ENCODE results near the gene EMSY.

Gene EMSY

DNA sequence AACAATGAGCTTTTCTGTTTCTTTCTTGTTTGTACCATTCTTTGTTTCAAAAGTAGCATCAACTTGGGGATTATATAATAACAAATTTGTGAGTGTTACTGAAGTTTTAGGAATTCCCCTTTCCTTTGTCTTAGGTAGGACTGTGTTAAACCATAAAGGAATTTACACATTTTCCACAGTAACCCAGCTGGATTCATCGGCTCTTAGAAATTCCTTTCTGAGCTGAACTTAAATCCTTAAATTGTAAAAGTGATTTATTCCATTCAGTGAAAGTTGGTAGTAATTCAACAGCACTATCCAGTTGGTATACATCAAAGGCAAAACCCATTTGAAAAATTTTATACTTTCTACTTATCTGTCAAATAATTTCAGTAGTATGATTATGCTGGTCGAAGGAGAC is 11.8 kb downstream of the EMSY start:
- TF ChIP-seq, protein P1, sequence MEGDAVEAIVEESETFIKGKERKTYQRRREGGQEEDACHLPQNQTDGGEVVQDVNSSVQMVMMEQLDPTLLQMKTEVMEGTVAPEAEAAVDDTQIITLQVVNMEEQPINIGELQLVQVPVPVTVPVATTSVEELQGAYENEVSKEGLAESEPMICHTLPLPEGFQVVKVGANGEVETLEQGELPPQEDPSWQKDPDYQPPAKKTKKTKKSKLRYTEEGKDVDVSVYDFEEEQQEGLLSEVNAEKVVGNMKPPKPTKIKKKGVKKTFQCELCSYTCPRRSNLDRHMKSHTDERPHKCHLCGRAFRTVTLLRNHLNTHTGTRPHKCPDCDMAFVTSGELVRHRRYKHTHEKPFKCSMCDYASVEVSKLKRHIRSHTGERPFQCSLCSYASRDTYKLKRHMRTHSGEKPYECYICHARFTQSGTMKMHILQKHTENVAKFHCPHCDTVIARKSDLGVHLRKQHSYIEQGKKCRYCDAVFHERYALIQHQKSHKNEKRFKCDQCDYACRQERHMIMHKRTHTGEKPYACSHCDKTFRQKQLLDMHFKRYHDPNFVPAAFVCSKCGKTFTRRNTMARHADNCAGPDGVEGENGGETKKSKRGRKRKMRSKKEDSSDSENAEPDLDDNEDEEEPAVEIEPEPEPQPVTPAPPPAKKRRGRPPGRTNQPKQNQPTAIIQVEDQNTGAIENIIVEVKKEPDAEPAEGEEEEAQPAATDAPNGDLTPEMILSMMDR (conservative IDR thresholded peaks at IDR 0.05): no peak
- TF ChIP-seq ZFX (IDR thresholded peaks at IDR 0.05): no peak
- H3K27ac ChIP-seq: no peak overlapping the region

DNA sequence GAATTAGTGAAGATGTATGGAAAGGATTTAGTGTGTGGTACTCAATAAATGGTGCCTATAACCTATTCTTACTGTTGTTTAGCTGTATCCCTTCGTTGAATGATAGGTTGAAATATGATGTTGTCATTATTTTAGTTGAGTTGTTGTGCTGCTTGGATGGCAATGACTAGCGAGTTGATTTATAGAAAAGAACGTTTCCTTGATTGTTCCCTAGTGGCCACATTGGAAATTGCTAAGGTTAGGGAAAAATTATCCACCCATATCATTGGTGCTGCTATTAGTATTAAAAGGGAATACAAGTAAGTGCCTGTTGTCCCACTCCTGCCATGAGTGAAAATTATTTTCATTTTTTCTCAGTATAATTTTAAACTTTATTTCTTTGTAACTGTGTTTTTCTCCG is 14.5 kb downstream of the EMSY start:
- TF ChIP-seq, protein P1 (conservative IDR thresholded peaks at IDR 0.05): peak; percentile 80
- TF ChIP-seq ZFX (IDR thresholded peaks at IDR 0.05): no peak
- no peak overlapping the region for H3K27ac ChIP-seq

DNA sequence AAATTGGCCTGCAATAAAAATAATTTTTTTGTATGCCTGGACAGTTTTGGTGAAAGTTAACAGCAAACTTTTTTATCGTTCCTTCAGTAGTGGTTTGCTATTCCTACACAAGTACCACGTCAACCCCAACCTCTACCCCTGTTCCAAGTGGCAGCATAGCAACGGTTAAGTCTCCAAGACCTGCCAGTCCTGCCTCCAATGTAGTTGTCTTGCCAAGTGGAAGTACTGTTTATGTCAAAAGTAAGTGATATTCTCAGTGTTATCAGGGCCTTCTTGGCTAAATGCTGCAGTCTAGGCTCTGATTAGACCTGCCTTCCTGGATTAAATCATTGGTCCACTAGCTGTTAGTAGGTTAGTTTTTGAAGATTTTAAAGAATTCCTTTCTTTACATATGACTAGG is 15.0 kb downstream of the EMSY start:
- TF ChIP-seq, protein P1 (conservative IDR thresholded peaks at IDR 0.05): no peak
- no peak for TF ChIP-seq ZFX (IDR thresholded peaks at IDR 0.05)
- no peak overlapping the region for H3K27ac ChIP-seq

DNA sequence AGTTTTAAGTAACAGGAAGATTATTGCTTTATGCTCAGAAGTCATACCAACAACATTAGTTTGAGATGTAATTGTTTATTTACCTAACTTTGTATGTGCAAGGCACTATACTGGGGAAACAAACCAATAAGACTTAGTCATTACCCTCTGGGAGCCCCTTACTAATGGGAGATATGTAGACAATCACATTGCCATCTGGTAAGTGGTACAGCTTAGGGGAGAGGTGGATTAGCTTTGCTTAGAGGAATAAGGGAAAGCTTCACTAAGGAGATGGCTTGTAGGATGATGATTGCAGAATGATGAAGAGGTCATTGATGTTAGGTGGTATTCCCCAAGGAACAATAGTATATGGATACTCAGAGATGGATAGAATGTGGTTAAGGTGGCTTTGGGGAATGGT is 17.5 kb downstream of the EMSY start:
- no peak for TF ChIP-seq ZFX (IDR thresholded peaks at IDR 0.05)
- TF ChIP-seq, protein P1 (conservative IDR thresholded peaks at IDR 0.05): no peak
- H3K27ac ChIP-seq: no peak overlapping the region

DNA sequence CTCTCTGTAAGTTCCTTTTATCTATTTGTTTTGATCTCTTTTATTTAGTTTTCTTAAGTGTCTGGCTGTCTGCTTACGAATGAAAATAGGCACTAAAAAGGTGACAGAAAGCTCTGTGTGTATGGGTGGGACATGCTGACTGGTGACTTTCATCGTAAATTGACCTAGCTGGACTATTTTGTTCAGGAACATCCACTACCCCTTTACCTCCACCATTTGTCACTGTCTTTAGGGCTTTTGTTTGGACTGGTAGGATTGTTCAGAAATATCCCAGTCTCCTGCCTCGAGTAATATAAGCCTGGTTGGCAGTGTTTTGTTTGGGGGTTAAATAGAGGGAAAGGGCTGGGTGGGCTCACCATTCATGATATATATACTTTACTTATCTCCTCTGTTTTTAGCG is 20.9 kb downstream of the EMSY start:
- H3K27ac ChIP-seq: no peak overlapping the region
- TF ChIP-seq, protein P1 (conservative IDR thresholded peaks at IDR 0.05): no peak
- TF ChIP-seq ZFX (IDR thresholded peaks at IDR 0.05): no peak

DNA sequence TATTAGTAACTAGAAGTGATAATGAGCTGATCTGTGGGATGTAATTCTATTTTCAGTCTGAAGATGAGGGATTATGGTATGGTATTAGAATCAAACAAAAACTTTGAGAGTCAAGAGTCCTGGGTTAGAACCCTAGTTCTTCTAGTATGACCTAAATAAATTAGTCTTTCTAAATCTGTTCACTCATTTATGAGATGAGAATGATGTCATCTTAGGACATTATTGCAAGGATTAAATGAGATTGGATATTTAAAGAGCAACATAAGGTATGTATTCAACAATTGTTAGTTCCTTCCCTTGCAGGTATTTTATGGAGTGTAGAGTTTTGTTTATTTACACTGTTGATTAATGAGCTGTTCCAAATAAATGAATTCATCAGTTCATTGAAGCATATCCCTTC is 21.8 kb downstream of the EMSY start:
- TF ChIP-seq ZFX (IDR thresholded peaks at IDR 0.05): no peak
- TF ChIP-seq, protein P1 (conservative IDR thresholded peaks at IDR 0.05): no peak
- H3K27ac ChIP-seq: no peak overlapping the region

DNA sequence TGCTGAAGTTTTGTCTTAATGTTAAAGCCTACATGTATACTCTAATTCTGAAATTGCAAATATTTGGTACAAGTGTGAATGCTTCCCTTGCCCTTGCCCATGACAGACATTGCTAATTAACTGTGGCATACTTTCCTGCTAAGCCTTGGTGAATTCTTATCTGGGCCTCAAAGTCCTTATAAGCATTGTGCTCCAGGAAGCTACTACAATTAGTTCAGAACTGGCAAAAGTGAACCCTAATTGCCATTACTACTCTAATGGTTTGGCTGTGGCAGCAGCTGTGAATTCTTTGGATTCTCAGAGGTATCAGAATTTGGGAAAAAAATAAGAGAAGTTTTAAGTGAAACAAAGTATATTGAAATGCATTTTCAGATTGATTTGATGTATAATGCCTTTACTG is 24.3 kb downstream of the EMSY start:
- H3K27ac ChIP-seq: no peak overlapping the region
- no peak for TF ChIP-seq ZFX (IDR thresholded peaks at IDR 0.05)
- TF ChIP-seq, protein P1 (conservative IDR thresholded peaks at IDR 0.05): no peak
